IMR-90 (cell line): ENCODE data around the gene KIFAP3. TPM values are rescaled to one million over a fixed set of nuclear protein-coding genes. Genes with fewer than 3 reads are reported as not detected.

Experiments used
- ATAC-seq: fragments of 200-7000 bp; cut with Tn5 transposase; 2 replicates; pipeline ENCODE4 v1.9.1; 2020; ENCODE audit warnings: low read depth, mild to moderate bottlenecking, moderate library complexity
- BruUV-seq: library from RNA; stranded (reverse); fragments of 400-500 nt; replicated peaks from 2 replicates; lab custom pipeline; 2021; lab: Mats Ljungman, UMichigan
- CTCF ChIA-PET: fragments of 300-600 bp; formaldehyde crosslinking; extraction: SDS; loops from one replicate; lab custom pipeline; 2021; ENCODE audit warnings: antibody characterized with exemption; lab: Yijun Ruan, JAX
- POLR2A ChIA-PET: fragments of 300-600 bp; sonication (Branson Sonifier 250); formaldehyde crosslinking; loops from one replicate; lab custom pipeline; 2022; ENCODE audit warnings: antibody characterized with exemption; ENCODE audit not compliant: unreplicated experiment; lab: Charles Lee
- DNase-seq: peaks from one replicate; pipeline ENCODE4 v3.0.0; 2013
- H2AFZ ChIP-seq: replicated peaks from 2 replicates; pipeline ENCODE3; 2013; ENCODE audit warnings: low read length, mild to moderate bottlenecking; ENCODE audit not compliant: poor library complexity
- H2AK5ac ChIP-seq: 2 replicates; pipeline ENCODE4 v1.6.1; 2013; ENCODE audit warnings: low read depth, low read length, inconsistent platforms
- H2AK9ac ChIP-seq: replicated peaks from 2 replicates; pipeline ENCODE3; 2013; ENCODE audit warnings: mild to moderate bottlenecking, low read depth, low read length, moderate library complexity; ENCODE audit not compliant: poor library complexity
- H2BK120ac ChIP-seq: 2 replicates; pipeline ENCODE4 v1.6.1; 2013; ENCODE audit warnings: low read depth, low read length, inconsistent platforms
- H2BK15ac ChIP-seq: 3 replicates; pipeline ENCODE4 v1.6.1; 2013; ENCODE audit warnings: low read depth, low read length, inconsistent platforms
- H2BK20ac ChIP-seq: 2 replicates; pipeline ENCODE4 v1.6.1; 2013; ENCODE audit warnings: low read depth, mild to moderate bottlenecking, inconsistent platforms, low read length, moderate library complexity
- H2BK5ac ChIP-seq: 2 replicates; pipeline ENCODE4 v1.6.1; 2013; ENCODE audit warnings: mild to moderate bottlenecking, low read depth, low read length, inconsistent platforms; ENCODE audit not compliant: poor library complexity, severe bottlenecking
- H3K14ac ChIP-seq: replicated peaks from 2 replicates; pipeline ENCODE4 v1.6.1; 2013; ENCODE audit warnings: low read depth, low read length, inconsistent platforms
- H3K18ac ChIP-seq: 2 replicates; pipeline ENCODE4 v1.6.1; 2013; ENCODE audit warnings: low read depth, low read length, control low read depth
- H3K23ac ChIP-seq: 2 replicates; pipeline ENCODE4 v1.6.1; 2013; ENCODE audit warnings: low read depth, low read length, inconsistent platforms
- H3K27ac ChIP-seq: 2 replicates; pipeline ENCODE4 v1.5.1; 2013; ENCODE audit warnings: mild to moderate bottlenecking, control low read depth, low read length; ENCODE audit not compliant: insufficient read depth
- H3K27me3 ChIP-seq: 2 replicates; pipeline ENCODE4 v1.6.1; 2013; ENCODE audit warnings: low read length; ENCODE audit not compliant: control insufficient read depth, insufficient read depth
- H3K36me3 ChIP-seq: 2 replicates; pipeline ENCODE4 v1.6.1; 2013; ENCODE audit warnings: low read length, mixed read lengths; ENCODE audit not compliant: control insufficient read depth, insufficient read depth
- H3K4ac ChIP-seq: 2 replicates; pipeline ENCODE4 v1.6.1; 2013; ENCODE audit warnings: low read depth, low read length, inconsistent platforms
- H3K4me1 ChIP-seq: 2 replicates; pipeline ENCODE4 v1.6.1; 2013; ENCODE audit warnings: low read length, mixed read lengths; ENCODE audit not compliant: control insufficient read depth, insufficient read depth
- H3K4me2 ChIP-seq: 2 replicates; pipeline ENCODE4 v1.6.1; 2013; ENCODE audit warnings: low read depth, mild to moderate bottlenecking, control low read depth, low read length, moderate library complexity
- H3K4me3 ChIP-seq: 2 replicates; pipeline ENCODE4 v1.5.1; 2013; ENCODE audit warnings: low read depth, mild to moderate bottlenecking, control low read depth, low read length, moderate library complexity; ENCODE audit not compliant: insufficient read depth
- H3K56ac ChIP-seq: 2 replicates; pipeline ENCODE4 v1.6.1; 2013; ENCODE audit warnings: low read length, inconsistent platforms; ENCODE audit not compliant: insufficient read depth; ENCODE audit errors: extremely low read depth
- H3K79me1 ChIP-seq, 2 experiments: 2 replicates each; pipeline ENCODE4 v1.6.1; 2013; ENCODE audit warnings: low read length in 2 of 2, inconsistent platforms in 1 of 2, low read depth in 1 of 2
- H3K9ac ChIP-seq: 2 replicates; pipeline ENCODE4 v1.6.1; 2013; ENCODE audit warnings: low read depth, low read length, control low read depth
- H3K9me1 ChIP-seq: 2 replicates; pipeline ENCODE4 v1.6.1; 2013; ENCODE audit warnings: low read length, inconsistent platforms; ENCODE audit not compliant: insufficient read depth
- H3K9me3 ChIP-seq: 2 replicates; pipeline ENCODE4 v1.6.1; 2013; ENCODE audit warnings: low read length; ENCODE audit not compliant: control insufficient read depth, insufficient read depth
- H4K20me1 ChIP-seq: 2 replicates; pipeline ENCODE4 v1.6.1; 2013; ENCODE audit warnings: low read length, inconsistent platforms; ENCODE audit not compliant: insufficient read depth
- H4K5ac ChIP-seq: 2 replicates; pipeline ENCODE4 v1.6.1; 2013; ENCODE audit warnings: mild to moderate bottlenecking, low read depth, low read length, control low read depth
- H4K8ac ChIP-seq, 2 experiments: 2 replicates each; pipeline ENCODE4 v1.6.1; 2013; ENCODE audit warnings: low read depth in 2 of 2, low read length in 2 of 2, control low read depth in 1 of 2, inconsistent platforms in 1 of 2
- H4K91ac ChIP-seq: 2 replicates; pipeline ENCODE4 v1.6.1; 2013; ENCODE audit warnings: low read depth, low read length, inconsistent platforms; ENCODE audit not compliant: insufficient read depth
- BHLHE40 ChIP-seq: fragments of 150-350 bp; IDR thresholded peaks from 2 replicates; pipeline ENCODE4 v1.6.1; 2016; ENCODE audit warnings: mild to moderate bottlenecking, low read depth, low read length
- FOS ChIP-seq: fragments of 150-350 bp; IDR thresholded peaks from 2 replicates; pipeline ENCODE4 v1.6.1; 2016; ENCODE audit warnings: low read depth, low read length
- POLR2A ChIP-seq: IDR thresholded peaks from 2 replicates; pipeline ENCODE4 v1.6.1; 2012; ENCODE audit warnings: mild to moderate bottlenecking, low read depth, low read length
- RCOR1 ChIP-seq: IDR thresholded peaks from 2 replicates; pipeline ENCODE4 v1.6.1; 2012; ENCODE audit warnings: mild to moderate bottlenecking, low read length, improper control_type of control experiment; ENCODE audit not compliant: insufficient replicate concordance
- WGBS, 2 experiments: methylation state at CpG; one replicate each; pipeline versions ENCODE4 v1.1.5 to v1.1.7; 2013; ENCODE audit warnings: missing lambda C conversion rate in 2 of 2; ENCODE audit not compliant: insufficient read length in 1 of 2; ENCODE audit errors: extremely low coverage in 2 of 2; 5-methylcytosine and 5-hydroxymethylcytosine counted together
- dilution Hi-C: fragments of 300-500 bp; cut with HindIII; formaldehyde crosslinking; loops from one replicate; pipeline ENCODE4 v1.14.3; 2018; ENCODE audit warnings: low sequenced_read_pairs; ENCODE audit not compliant: unreplicated experiment
- in situ Hi-C: fragments of 300-500 bp; cut with MboI; formaldehyde crosslinking; loops from 3 replicates; pipeline ENCODE4 v1.14.3; 2019; ENCODE audit warnings: low sequenced_read_pairs, inconsistent platforms, mixed read lengths
- intact Hi-C: fragments of 100-400 bp; cut with micrococcal nuclease; formaldehyde crosslinking; loops from 2 replicates; pipeline ENCODE4 v1.10.0; 2022
- polyA plus RNA-seq, 3 experiments: library from polyadenylated mRNA; depleted of rRNA; stranded (reverse); fragments of >200 nt; gene quantifications; 2 replicates each; pipeline ENCODE4 v1.2.3, GENCODE V29; 2012; ENCODE audit warnings: low replicate concordance in 1 of 3
- total RNA-seq: library from RNA; depleted of rRNA; stranded (reverse); fragments of >200 nt; gene quantifications from 2 replicates; pipeline ENCODE4 v1.2.3, GENCODE V29; 2012

Gene KIFAP3
- total and polyA plus RNA-seq, 2 of the 4 experiments (the other 2 are of a cell fraction), result 10.5 to 10.9 TPM

GRCh38 chr1:169874229-169874628, 200.3 kb downstream of the KIFAP3 start:
- Histone ChIP-seq H4K5ac (no peak overlapping the region), H3K79me1 (peaks cover 6 to 11% of the 10 kb centered on the region in 2 experiments; a peak in 3 of 4 replicates), H3K4me1 (peaks cover 9% of the 10 kb centered on the region; the same call in 1 of the 2 replicates), H2AFZ (no peak overlapping the region), H2AK9ac (no peak overlapping the region), H3K27me3 (no peaks in the 10 kb centered on the region), H2BK120ac (0 out of 2 replicates have a peak overlapping the region, but pooled peaks have one; percentile 7), H4K8ac (no peak overlapping the region), H3K56ac (no peak overlapping the region), H3K18ac (no peak overlapping the region), H3K23ac (no peak overlapping the region), H3K27ac (0 out of 2 replicates have a peak overlapping the region, but pooled peaks have one; percentile 19), H3K14ac (no peak overlapping the region), H3K9ac (no peak overlapping the region), H3K36me3 (peaks cover 28% of the 10 kb centered on the region), H2BK5ac (peak overlapping the region; percentile 37), H4K91ac (no peak overlapping the region), H3K4me3 (no peak overlapping the region), H2AK5ac (no peak overlapping the region), H3K9me3 (no peaks in the 10 kb centered on the region; the same call in 1 of the 2 replicates), H4K20me1 (no peaks in the 10 kb centered on the region; the same call in 1 of the 2 replicates), H3K4ac (no peak overlapping the region), H2BK20ac (no peak overlapping the region), H3K4me2 (no peak overlapping the region), H3K9me1 (no peaks in the 10 kb centered on the region; the same call in 1 of the 2 replicates), H2BK15ac (no peak overlapping the region)
- WGBS, 2 experiments, result no CpG with 5 or more reads among the region's 3 CpGs
- intact Hi-C loops (no loop called here), in situ Hi-C loops (no loop called here), dilution Hi-C loops (no loop called here)
- peak; percentile 98 for TF ChIP-seq BHLHE40
- TF ChIP-seq FOS, result peak; percentile 82
- peak; percentile 28 for TF ChIP-seq RCOR1
- TF ChIP-seq POLR2A, result no peak
- ChIA-PET CTCF (no interaction called here), POLR2A (no interaction called here)
- no TSS peak for BruUV-seq
- DNase-seq, result peak; percentile 84
- peak; percentile 79 for ATAC-seq
